WERI-Rb-1 (cell line): ENCODE results near the gene GRIK4.

Experiments
- DNase-seq: peaks from one replicate; pipeline ENCODE4 v3.0.0-alpha.2; 2020
- H3K27ac ChIP-seq: fragments of 250-450 bp; sonication (Bioruptor Pico); 2 replicates; pipeline ENCODE4 v1.5.1; 2020; ENCODE audit warnings: mild to moderate bottlenecking, moderate library complexity
- H3K27me3 ChIP-seq: fragments of 250-450 bp; sonication (Bioruptor Pico); 2 replicates; pipeline ENCODE4 v1.5.1; 2021; ENCODE audit warnings: mild to moderate bottlenecking, low read depth, moderate library complexity; ENCODE audit not compliant: insufficient read depth, severe bottlenecking
- H3K36me3 ChIP-seq: fragments of 250-450 bp; sonication (Bioruptor Pico); 2 replicates; pipeline ENCODE4 v1.5.1; 2020; ENCODE audit warnings: mild to moderate bottlenecking, moderate library complexity
- H3K4me3 ChIP-seq: 2 replicates; pipeline ENCODE4 v1.5.1; 2011; ENCODE audit warnings: low read depth, mild to moderate bottlenecking, control low read depth, low read length
- H3K9me3 ChIP-seq: fragments of 250-450 bp; sonication (Bioruptor Pico); 2 replicates; pipeline ENCODE4 v1.5.1; 2021; ENCODE audit warnings: mild to moderate bottlenecking, moderate library complexity; ENCODE audit not compliant: severe bottlenecking
- CTCF ChIP-seq: IDR thresholded peaks from 2 replicates; pipeline ENCODE4 v1.5.1; 2011; ENCODE audit warnings: low read depth, mild to moderate bottlenecking, control low read depth, inconsistent platforms, low read length

GRIK4 gene

GRCh38 chr11:120649316-120649715 is 137.8 kb downstream of the GRIK4 start:
- H3K27ac ChIP-seq: no peak overlapping the region
- no peak for DNase-seq
- H3K4me3 ChIP-seq: no peak overlapping the region
- no peaks in the 10 kb centered on the region for H3K9me3 ChIP-seq
- no peaks in the 10 kb centered on the region for H3K27me3 ChIP-seq
- TF ChIP-seq CTCF: no peak
- no peaks in the 10 kb centered on the region for H3K36me3 ChIP-seq

- Histone ChIP-seq H3K27me3 (no peaks in the 10 kb centered on the region), H3K36me3 (no peaks in the 10 kb centered on the region)
- TF ChIP-seq CTCF: no peak
Observed at GRCh38 chr11:120651396-120651795, 139.8 kb downstream of the GRIK4 start.

GRCh38 chr11:120651836-120652235 is 140.3 kb downstream of the GRIK4 start:
- no peak for DNase-seq
- H3K36me3 ChIP-seq: no peaks in the 10 kb centered on the region
- TF ChIP-seq CTCF: no peak
- H3K9me3 ChIP-seq: no peaks in the 10 kb centered on the region
- no peaks in the 10 kb centered on the region for H3K27me3 ChIP-seq
- no peak overlapping the region for H3K27ac ChIP-seq
- H3K4me3 ChIP-seq: no peak overlapping the region

More at GRCh38 chr11:120651396-120651795, 139.8 kb downstream of the GRIK4 start:
- Histone ChIP-seq H3K9me3 (no peaks in the 10 kb centered on the region), H3K4me3 (no peak overlapping the region), H3K27ac (no peak overlapping the region)
- no peak for DNase-seq

GRCh38 chr11:120652705-120653335 is 141.3 kb downstream of the GRIK4 start:
- no peaks in the 10 kb centered on the region for H3K36me3 ChIP-seq
- H3K9me3 ChIP-seq: no peaks in the 10 kb centered on the region
- H3K27me3 ChIP-seq: no peaks in the 10 kb centered on the region
- 0 out of 2 replicates have a peak, but pooled peaks have one; percentile 15 for TF ChIP-seq CTCF
- DNase-seq: no peak
- H3K27ac ChIP-seq: no peak overlapping the region
- no peak overlapping the region for H3K4me3 ChIP-seq

GRCh38 chr11:120655589-120655988 is 144.0 kb downstream of the GRIK4 start:
- no peak overlapping the region for H3K27ac ChIP-seq
- no peak overlapping the region for H3K4me3 ChIP-seq
- H3K36me3 ChIP-seq: no peaks in the 10 kb centered on the region
- H3K9me3 ChIP-seq: no peaks in the 10 kb centered on the region
- no peak for DNase-seq
- no peaks in the 10 kb centered on the region for H3K27me3 ChIP-seq
- no peak for TF ChIP-seq CTCF
